Mononuclear cell (primary cell): Measurements from ENCODE around the gene SBNO2. TPM values are rescaled to one million over a fixed set of nuclear protein-coding genes. Genes with fewer than 3 reads are reported as not detected.

Experiments used
- H3K27me3 ChIP-seq: 2 replicates; pipeline ENCODE4 v1.6.0; 2011; ENCODE audit warnings: low read length, control low read depth; ENCODE audit not compliant: insufficient read depth
- H3K4me1 ChIP-seq: 2 replicates; pipeline ENCODE4 v1.5.1; 2011; ENCODE audit warnings: mild to moderate bottlenecking, low read length, control low read depth; ENCODE audit not compliant: insufficient read depth
- H3K4me3 ChIP-seq: 2 replicates; pipeline ENCODE4 v1.5.1; 2011; ENCODE audit warnings: mild to moderate bottlenecking, low read length, moderate library complexity
- H3K9me3 ChIP-seq: 2 replicates; pipeline ENCODE4 v1.5.1; 2011; ENCODE audit warnings: low read depth, mild to moderate bottlenecking, control low read depth, low read length
- total RNA-seq: library from RNA; depleted of rRNA; stranded (reverse); fragments of >200 nt; gene quantifications from one replicate; pipeline ENCODE4 v1.2.3, GENCODE V29; 2012

Gene SBNO2
- total RNA-seq, 1 donor: 53.8 TPM

- H3K4me3 ChIP-seq: no peak overlapping the region
- H3K27me3 ChIP-seq: no peaks in the 10 kb centered on the region
- H3K4me1 ChIP-seq: peaks cover 20% of the 10 kb centered on the region
- no peaks in the 10 kb centered on the region for H3K9me3 ChIP-seq
These were observed 7.0 kb downstream of the SBNO2 start for GRCh38 chr19:1166872-1167573.

GRCh38 chr19:1164684-1165531 is 9.2 kb downstream of the SBNO2 start:
- Histone ChIP-seq H3K27me3 (no peaks in the 10 kb centered on the region), H3K9me3 (no peaks in the 10 kb centered on the region), H3K4me1 (peaks cover 9% of the 10 kb centered on the region), H3K4me3 (no peak overlapping the region)

- Histone ChIP-seq H3K9me3 (no peaks in the 10 kb centered on the region), H3K27me3 (no peaks in the 10 kb centered on the region), H3K4me1 (peaks cover 4% of the 10 kb centered on the region), H3K4me3 (no peak overlapping the region)
These were observed 10.0 kb downstream of the SBNO2 start for GRCh38 chr19:1163934-1164683.

- H3K4me1 ChIP-seq: peaks cover 1% of the 10 kb centered on the region
- no peaks in the 10 kb centered on the region for H3K9me3 ChIP-seq
- no peaks in the 10 kb centered on the region for H3K27me3 ChIP-seq
- no peak overlapping the region for H3K4me3 ChIP-seq
These were observed 10.7 kb downstream of the SBNO2 start for GRCh38 chr19:1163283-1163933.

GRCh38 chr19:1162404-1163282 is 11.4 kb downstream of the SBNO2 start:
- Histone ChIP-seq H3K27me3 (no peaks in the 10 kb centered on the region), H3K4me1 (no peaks in the 10 kb centered on the region), H3K9me3 (no peaks in the 10 kb centered on the region), H3K4me3 (no peak overlapping the region)

- H3K4me3 ChIP-seq: no peak overlapping the region
- no peaks in the 10 kb centered on the region for H3K4me1 ChIP-seq
- no peaks in the 10 kb centered on the region for H3K9me3 ChIP-seq
- H3K27me3 ChIP-seq: no peaks in the 10 kb centered on the region
These were observed 12.4 kb downstream of the SBNO2 start for GRCh38 chr19:1161716-1162115.

GRCh38 chr19:1159864-1160595 is 14.0 kb downstream of the SBNO2 start:
- Histone ChIP-seq H3K4me3 (no peak overlapping the region), H3K4me1 (peaks cover 16% of the 10 kb centered on the region), H3K27me3 (no peaks in the 10 kb centered on the region), H3K9me3 (no peaks in the 10 kb centered on the region)

GRCh38 chr19:1158885-1159448 is 15.1 kb downstream of the SBNO2 start:
- Histone ChIP-seq H3K9me3 (no peaks in the 10 kb centered on the region), H3K4me3 (no peak overlapping the region), H3K4me1 (peaks cover 23% of the 10 kb centered on the region), H3K27me3 (no peaks in the 10 kb centered on the region)

GRCh38 chr19:1157931-1158884 is 15.9 kb downstream of the SBNO2 start:
- no peak overlapping the region for H3K4me3 ChIP-seq
- H3K27me3 ChIP-seq: no peaks in the 10 kb centered on the region
- H3K4me1 ChIP-seq: peaks cover 23% of the 10 kb centered on the region
- H3K9me3 ChIP-seq: no peaks in the 10 kb centered on the region

GRCh38 chr19:1156830-1157615 is 17.0 kb downstream of the SBNO2 start:
- Histone ChIP-seq H3K9me3 (no peaks in the 10 kb centered on the region), H3K4me3 (no peak overlapping the region)

GRCh38 chr19:1156305-1156801 is 17.7 kb downstream of the SBNO2 start:
- Histone ChIP-seq H3K27me3 (no peaks in the 10 kb centered on the region), H3K4me3 (no peak overlapping the region), H3K9me3 (no peaks in the 10 kb centered on the region), H3K4me1 (peaks cover 23% of the 10 kb centered on the region)

More at GRCh38 chr19:1156830-1157615, 17.0 kb downstream of the SBNO2 start:
- peaks cover 23% of the 10 kb centered on the region for H3K4me1 ChIP-seq
- no peaks in the 10 kb centered on the region for H3K27me3 ChIP-seq
